ACC112 (cell line): ENCODE results near the gene GLTPD2.

Experiments used
- H2AFZ ChIP-seq: fragments of 200-600 bp; sonication (generic); one replicate; pipeline ENCODE4 v1.6.0; 2017; ENCODE audit warnings: antibody characterized with exemption, low read length; ENCODE audit not compliant: unreplicated experiment
- H3K27ac ChIP-seq: fragments of 200-600 bp; sonication (generic); 2 replicates; pipeline ENCODE4 v1.5.1; 2014; ENCODE audit warnings: low read depth, mild to moderate bottlenecking, antibody characterized with exemption, low read length, moderate library complexity
- H3K27me3 ChIP-seq: fragments of 200-600 bp; sonication (generic); 2 replicates; pipeline ENCODE4 v1.6.1; 2014; ENCODE audit warnings: mild to moderate bottlenecking, antibody characterized with exemption, low read length, moderate library complexity, mixed read lengths; ENCODE audit not compliant: insufficient read depth
- H3K36me3 ChIP-seq: fragments of 200-600 bp; sonication (generic); 2 replicates; pipeline ENCODE4 v1.6.1; 2016; ENCODE audit warnings: mild to moderate bottlenecking, antibody characterized with exemption, low read length, moderate library complexity, mixed read lengths; ENCODE audit not compliant: insufficient read depth
- H3K4me1 ChIP-seq: fragments of 200-600 bp; sonication (generic); one replicate; pipeline ENCODE4 v1.6.1; 2016; ENCODE audit warnings: low read length, mixed read lengths; ENCODE audit not compliant: insufficient read depth, unreplicated experiment, control insufficient read depth
- H3K4me3 ChIP-seq: fragments of 200-600 bp; sonication (generic); 2 replicates; pipeline ENCODE4 v1.5.1; 2014; ENCODE audit warnings: mild to moderate bottlenecking, low read depth, low read length
- H3K79me2 ChIP-seq: fragments of 200-600 bp; sonication (generic); one replicate; pipeline ENCODE4 v1.6.0; 2016; ENCODE audit warnings: low read length; ENCODE audit not compliant: control insufficient read depth, unreplicated experiment, insufficient read depth

Gene GLTPD2

DNA sequence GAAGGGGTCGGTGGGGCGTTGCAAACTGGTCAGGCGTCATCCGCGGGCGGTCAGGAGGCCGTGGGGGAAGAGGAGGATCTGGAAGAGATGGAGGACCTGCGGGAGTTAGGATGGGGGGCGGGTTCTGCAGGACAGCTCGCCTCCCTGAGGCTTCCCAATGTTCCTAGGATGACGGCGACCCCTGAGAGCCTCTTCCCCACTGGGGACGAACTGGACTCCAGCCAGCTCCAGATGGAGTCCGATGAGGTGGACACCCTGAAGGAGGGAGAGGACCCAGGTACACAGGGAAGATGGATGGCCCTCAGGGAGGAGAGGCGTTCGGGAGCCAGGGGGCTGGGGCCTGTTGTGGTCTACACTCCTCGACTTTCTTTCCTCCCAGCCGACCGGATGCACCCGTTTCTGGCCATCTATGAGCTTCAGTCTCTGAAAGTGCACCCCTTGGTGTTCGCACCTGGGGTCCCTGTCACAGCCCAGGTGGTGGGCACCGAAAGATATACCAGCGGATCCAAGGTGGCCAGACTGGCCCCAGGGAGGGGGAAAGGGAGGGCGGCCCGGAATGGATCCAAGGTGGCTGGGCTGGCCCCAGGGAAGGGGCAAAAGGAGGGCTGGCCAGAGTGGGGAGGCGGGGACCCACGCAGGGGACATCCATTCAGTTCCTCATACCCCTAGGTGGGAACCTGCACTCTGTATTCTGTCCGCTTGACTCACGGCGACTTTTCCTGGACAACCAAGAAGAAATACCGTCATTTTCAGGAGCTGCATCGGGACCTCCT, 19.0 kb downstream of the GLTPD2 start:
- H3K27ac ChIP-seq, result no peak overlapping the region
- H3K36me3 ChIP-seq, result no peaks in the 10 kb centered on the region
- peak overlapping the region; percentile 90 for H3K4me3 ChIP-seq
- no peaks in the 10 kb centered on the region for H3K79me2 ChIP-seq
- peak overlapping the region; percentile 75 for H2AFZ ChIP-seq
- H3K27me3 ChIP-seq, result no peaks in the 10 kb centered on the region
- H3K4me1 ChIP-seq, result peaks cover 3% of the 10 kb centered on the region

- no peak overlapping the region; the same call in 1 of the 2 replicates for H3K4me3 ChIP-seq
- no peaks in the 10 kb centered on the region for H3K79me2 ChIP-seq
- no peaks in the 10 kb centered on the region for H3K36me3 ChIP-seq
- H3K4me1 ChIP-seq, result peaks cover 3% of the 10 kb centered on the region
- no peaks in the 10 kb centered on the region for H3K27me3 ChIP-seq
- no peak overlapping the region for H3K27ac ChIP-seq
- H2AFZ ChIP-seq, result no peak overlapping the region
Measured at GRCh38 chr17:4808378-4808767, 19.6 kb downstream of the GLTPD2 start.

GRCh38 chr17:4810696-4811290, 22.0 kb downstream of the GLTPD2 start:
- Histone ChIP-seq H3K36me3 (no peaks in the 10 kb centered on the region), H3K4me1 (peaks cover 3% of the 10 kb centered on the region), H2AFZ (no peak overlapping the region), H3K27me3 (no peaks in the 10 kb centered on the region), H3K79me2 (no peaks in the 10 kb centered on the region), H3K4me3 (no peak overlapping the region), H3K27ac (no peak overlapping the region)

GRCh38 chr17:4811471-4811870, 22.7 kb downstream of the GLTPD2 start:
- H3K27me3 ChIP-seq, result no peaks in the 10 kb centered on the region
- H3K36me3 ChIP-seq, result no peaks in the 10 kb centered on the region
- no peak overlapping the region for H3K4me3 ChIP-seq
- no peak overlapping the region for H3K27ac ChIP-seq
- no peak overlapping the region for H2AFZ ChIP-seq
- peaks cover 3% of the 10 kb centered on the region for H3K4me1 ChIP-seq
- no peaks in the 10 kb centered on the region for H3K79me2 ChIP-seq

GRCh38 chr17:4812690-4813089, 23.9 kb downstream of the GLTPD2 start:
- Histone ChIP-seq H2AFZ (no peak overlapping the region), H3K27ac (no peak overlapping the region), H3K79me2 (no peaks in the 10 kb centered on the region), H3K4me1 (peaks cover 3% of the 10 kb centered on the region), H3K4me3 (no peak overlapping the region), H3K27me3 (no peaks in the 10 kb centered on the region), H3K36me3 (no peaks in the 10 kb centered on the region)

GRCh38 chr17:4815043-4815675, 26.4 kb downstream of the GLTPD2 start:
- Histone ChIP-seq H2AFZ (no peak overlapping the region), H3K27ac (no peak overlapping the region), H3K4me1 (no peaks in the 10 kb centered on the region), H3K4me3 (no peak overlapping the region), H3K79me2 (no peaks in the 10 kb centered on the region), H3K27me3 (no peaks in the 10 kb centered on the region), H3K36me3 (no peaks in the 10 kb centered on the region)

- H3K27me3 ChIP-seq, result no peaks in the 10 kb centered on the region
- H2AFZ ChIP-seq, result no peak overlapping the region
- H3K4me1 ChIP-seq, result no peaks in the 10 kb centered on the region
- no peaks in the 10 kb centered on the region for H3K36me3 ChIP-seq
- no peak overlapping the region for H3K27ac ChIP-seq
- H3K79me2 ChIP-seq, result no peaks in the 10 kb centered on the region
- no peak overlapping the region for H3K4me3 ChIP-seq
Measured at GRCh38 chr17:4816826-4817225, 28.1 kb downstream of the GLTPD2 start.

GRCh38 chr17:4818276-4818675, 29.5 kb downstream of the GLTPD2 start:
- Histone ChIP-seq H3K4me1 (no peaks in the 10 kb centered on the region), H3K27ac (no peak overlapping the region), H3K27me3 (no peaks in the 10 kb centered on the region), H3K79me2 (no peaks in the 10 kb centered on the region), H3K4me3 (no peak overlapping the region), H2AFZ (no peak overlapping the region), H3K36me3 (no peaks in the 10 kb centered on the region)

DNA sequence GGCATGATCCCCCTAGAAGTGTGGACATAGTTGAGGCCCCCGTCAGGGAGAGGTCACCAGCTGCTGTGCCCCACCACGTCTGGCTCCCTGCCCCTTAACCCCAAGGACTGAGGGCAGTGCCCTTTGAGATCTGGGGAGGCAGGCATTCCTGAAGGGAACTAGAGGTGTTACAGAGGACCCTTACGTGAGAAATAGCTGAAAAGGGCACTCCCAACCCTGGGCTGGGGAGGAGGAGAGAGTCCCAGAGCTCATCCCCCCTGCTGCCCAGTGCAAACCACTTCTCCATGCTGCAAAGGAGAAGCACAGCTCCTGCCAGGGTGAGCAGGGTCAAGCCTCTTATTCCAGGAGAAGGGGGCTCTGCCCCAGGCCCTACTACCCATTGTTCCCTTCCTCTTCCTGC, 34.1 kb downstream of the GLTPD2 start:
- Histone ChIP-seq H3K79me2 (no peaks in the 10 kb centered on the region), H3K4me1 (no peaks in the 10 kb centered on the region), H3K36me3 (no peaks in the 10 kb centered on the region), H2AFZ (no peak overlapping the region), H3K27me3 (no peaks in the 10 kb centered on the region), H3K27ac (no peak overlapping the region), H3K4me3 (no peak overlapping the region)

DNA sequence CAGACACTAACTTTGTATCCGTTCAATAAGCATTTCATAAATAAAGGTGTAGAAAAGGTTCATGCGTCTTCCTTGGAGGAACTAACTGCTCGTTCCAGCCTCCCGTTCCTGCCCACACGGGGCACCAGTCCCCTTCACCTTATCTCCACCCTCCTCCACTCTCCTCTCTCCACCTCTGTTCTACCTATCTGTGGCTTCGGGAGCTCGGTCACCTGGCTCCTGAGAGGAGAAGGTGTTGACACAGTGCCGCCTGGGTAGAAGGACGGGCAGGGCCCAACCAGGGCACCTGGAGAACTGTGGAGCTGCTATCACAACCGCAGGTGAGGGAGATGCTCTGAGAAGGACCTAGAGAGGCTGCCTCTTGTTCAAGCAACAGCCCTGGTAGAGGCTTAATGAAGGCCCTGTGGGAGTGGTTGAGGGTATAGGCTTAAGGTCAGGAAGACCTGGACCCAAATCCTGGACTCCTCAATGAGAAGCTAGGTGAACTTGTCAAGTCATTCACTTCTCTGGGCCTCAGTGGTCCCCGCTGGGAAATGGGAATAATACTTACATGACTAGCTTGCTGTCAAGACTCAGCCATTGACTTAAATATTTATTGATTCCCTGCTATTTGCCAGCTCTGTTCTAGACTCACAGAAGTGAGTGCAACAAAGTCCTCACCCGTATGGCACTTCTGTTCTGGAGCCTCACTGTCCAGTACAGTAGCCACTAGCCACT, 34.8 kb downstream of the GLTPD2 start:
- H3K79me2 ChIP-seq, result no peaks in the 10 kb centered on the region
- H3K4me1 ChIP-seq, result no peaks in the 10 kb centered on the region
- H3K27me3 ChIP-seq, result no peaks in the 10 kb centered on the region
- no peak overlapping the region for H2AFZ ChIP-seq
- H3K36me3 ChIP-seq, result no peaks in the 10 kb centered on the region
- no peak overlapping the region for H3K27ac ChIP-seq
- H3K4me3 ChIP-seq, result no peak overlapping the region
